GM19238 (cell line): ENCODE measurements around the gene SLIT3.

ENCODE experiments used
- DNase-seq: peaks from one replicate; pipeline ENCODE4 v3.0.0; 2011; ENCODE audit warnings: low spot score; ENCODE audit not compliant: insufficient read length

SLIT3 gene

DNA sequence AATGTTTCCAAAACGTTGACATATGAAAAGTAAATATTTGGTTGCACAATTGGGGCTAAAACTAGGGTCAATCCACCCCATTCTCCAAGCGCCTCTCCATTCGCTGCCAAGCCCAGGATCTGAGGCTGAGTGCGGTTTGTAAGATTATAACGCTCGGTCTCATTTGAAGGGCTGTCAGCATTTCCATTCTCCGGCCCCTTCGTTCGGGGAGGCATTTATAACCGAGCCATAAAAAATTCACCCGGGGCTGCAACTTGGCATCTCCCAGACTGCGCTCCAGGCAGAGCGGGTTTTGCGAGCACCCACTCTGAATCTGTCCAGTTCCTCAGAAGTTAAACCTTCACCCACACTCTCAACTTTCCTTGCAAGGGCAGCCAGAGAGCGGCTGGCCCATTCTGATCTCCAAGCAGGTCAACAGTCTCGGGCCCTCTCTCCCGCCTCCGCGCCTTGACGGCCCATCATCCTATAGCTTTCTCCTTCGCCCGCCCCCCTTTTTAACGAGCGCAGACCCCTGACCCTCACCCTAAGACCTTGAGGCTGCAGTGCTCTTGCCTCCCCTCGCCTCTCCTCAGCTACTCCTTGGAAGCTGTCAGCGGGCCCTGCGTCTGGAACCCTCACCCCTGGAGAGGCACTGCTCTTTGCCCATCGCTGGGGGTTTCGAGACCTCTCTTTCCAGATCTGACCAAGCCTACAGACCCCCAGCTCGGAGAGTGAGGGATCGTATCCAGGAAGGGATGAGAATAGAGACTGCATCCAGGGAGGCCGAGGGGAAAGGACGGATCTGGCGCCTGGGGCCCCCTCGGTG lies 1.1 kb downstream of the SLIT3 start:
- no peak for DNase-seq

DNA sequence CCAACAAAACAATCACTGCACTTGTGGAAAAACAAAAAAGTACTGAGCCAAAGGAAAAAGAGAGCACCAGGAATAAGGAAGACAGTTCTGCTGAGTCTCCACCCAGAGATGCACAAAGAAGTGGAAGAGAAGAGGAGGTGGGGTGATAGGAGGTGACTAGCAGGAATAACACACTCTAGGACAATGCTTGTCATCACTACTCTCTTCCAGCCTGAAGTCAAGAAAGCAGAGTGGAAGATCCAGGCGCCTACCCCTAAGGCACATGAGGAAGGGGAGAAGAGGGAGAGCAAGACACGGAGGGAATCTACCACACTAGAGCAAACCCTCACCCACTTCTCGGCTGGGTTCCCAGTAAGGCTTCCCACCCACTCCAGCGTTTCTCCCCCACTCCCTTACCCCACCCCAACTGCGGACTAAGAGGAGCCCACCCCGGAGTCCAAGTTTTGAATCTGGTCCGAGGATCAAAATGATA lies 1.7 kb downstream of the SLIT3 start:
- DNase-seq, result no peak

DNA sequence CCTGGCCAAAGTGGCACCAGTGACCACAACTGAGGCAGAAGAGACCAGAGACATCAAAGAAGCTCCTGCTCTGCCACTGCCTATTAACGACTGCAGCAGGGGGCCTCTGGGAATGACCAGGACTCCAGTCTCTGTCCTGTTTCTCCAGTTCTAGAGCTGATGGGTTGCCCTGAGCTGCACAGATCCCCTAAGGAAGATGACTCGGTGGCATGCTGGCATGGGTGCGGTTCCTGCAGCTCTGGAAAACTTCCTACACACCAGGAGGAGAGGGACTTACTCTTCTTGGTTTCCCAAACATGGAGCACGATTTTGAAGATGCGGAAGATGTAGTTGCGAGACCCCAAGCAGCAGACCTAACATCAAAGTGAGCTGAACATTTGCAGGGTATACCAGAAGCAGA lies 2.7 kb downstream of the SLIT3 start:
- no peak for DNase-seq

DNA sequence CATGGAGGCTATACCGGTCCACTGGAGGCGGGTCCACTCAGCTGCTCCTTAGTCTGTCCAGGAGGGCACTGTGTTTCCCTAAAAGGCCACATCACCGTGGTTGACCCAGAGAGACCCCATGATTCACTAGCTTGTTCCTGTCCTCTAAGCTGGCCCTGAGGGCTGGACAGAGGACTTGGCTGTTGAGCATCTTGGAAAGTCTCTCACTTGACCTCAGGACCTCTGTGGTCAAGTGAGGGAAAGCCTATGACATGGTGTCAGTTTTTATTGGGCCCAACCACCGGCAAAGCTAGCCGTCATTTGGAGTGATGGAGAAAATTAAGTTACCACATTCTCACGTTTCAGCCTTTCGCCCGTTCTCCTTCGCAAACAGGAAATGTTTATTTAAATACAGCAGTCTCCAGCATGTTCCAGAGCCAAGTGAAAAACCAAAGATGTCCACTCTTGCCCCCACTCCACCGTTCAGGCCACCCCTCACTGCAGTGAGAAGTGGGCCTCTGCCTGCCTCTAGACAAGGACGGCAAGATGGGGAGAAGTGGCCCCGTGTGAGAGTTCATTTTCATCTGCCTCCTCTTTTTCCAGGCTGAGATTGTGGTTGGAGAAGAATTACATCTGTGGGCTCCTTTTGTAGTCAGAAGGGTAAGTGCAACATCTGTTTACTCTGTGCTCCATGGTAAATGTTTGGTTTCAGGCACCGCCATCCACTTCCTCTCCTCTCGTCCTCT lies 4.4 kb downstream of the SLIT3 start:
- DNase-seq, result no peak

DNA sequence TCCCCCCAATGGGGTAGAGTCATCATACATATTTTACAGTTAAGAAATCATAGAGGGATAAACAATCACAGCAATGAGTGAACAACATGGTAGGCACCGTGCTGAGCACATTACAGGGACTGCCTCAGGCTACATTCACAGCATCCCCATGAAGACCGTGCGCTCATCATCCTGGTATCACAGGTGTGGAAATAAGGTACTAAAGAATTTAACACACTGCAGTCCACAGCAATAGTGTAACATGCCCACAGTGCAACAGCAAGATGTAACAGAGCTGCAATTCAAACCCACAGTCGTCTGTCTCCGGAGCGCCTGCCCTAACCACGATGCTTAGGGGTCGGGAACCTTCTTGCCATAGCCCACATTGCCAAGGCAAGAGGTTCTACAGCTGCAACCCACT lies 5.6 kb downstream of the SLIT3 start:
- no peak for DNase-seq

DNA sequence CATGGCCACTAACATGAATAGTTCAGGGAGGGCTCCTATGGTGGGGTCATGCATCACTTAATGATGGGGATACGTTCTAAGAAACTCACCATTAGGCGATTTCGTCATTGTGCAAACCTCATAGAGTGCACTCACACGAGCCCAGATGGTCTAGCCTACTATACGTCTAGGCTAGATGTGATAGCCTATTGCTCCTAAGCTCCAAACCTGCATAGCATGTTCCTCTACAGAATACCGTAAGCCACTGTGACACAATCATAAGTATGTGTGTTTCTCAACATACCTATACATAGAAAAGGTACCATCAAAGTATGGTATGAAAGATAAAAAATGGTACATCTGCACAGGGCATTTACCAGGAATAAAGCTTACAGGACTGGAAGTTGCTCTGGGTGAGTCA lies 6.3 kb downstream of the SLIT3 start:
- no peak for DNase-seq

DNA sequence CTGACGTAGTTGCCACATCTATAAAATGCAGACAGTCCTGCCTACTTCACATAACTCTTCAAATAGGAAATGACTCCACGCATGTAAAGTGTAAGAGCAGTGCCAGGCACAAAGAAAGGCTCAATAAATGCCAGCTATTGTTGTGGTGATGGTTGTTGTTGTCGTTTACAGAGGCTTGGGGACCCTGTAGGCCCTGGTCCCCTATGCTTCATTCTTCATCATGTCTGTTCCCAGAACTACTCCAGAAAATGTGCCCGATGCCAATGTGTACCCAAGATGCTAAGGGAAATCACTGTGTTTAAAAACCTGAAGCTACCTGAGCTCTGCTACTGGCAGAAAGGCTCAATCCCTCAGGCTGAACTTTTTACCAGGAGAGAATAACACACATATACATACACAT lies 9.1 kb downstream of the SLIT3 start:
- DNase-seq, result no peak

DNA sequence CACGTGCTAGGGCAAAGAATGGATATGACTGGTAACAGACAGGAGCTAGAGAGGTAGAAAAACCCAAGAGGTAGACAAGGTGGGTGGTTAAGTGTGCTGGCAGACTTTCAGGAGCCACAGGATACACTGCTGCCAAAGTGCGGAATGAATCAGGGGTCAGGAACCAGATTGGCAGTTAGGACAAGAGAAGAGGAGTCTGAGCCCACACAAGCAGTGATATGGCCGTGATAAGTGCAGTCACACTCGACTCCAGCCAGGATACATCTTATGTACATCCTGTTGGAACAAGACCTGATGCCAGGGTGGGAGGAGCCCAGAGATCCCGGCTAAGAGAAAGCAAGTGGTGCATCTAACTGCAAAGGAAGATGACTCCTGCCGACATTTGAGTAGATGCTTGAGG lies 10.0 kb downstream of the SLIT3 start:
- DNase-seq, result no peak

DNA sequence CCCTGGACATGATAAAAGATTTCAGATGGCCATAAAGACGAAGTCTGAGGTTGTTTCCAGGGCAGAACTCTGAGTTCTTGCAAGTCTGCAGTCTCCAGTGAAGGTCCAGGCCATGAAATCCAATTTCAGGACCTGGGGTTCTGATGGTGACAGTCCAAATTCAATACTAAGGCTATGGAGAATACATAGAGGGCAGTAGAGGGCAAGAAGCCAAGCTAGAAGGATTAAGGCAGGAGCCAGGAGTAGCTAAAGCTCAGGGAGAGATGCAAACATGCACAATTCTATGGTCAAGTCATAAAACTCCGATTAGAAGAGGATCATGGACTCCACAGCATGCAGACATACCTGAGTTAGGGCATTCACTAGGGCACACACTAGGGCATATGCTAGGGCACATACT lies 11.4 kb downstream of the SLIT3 start:
- no peak for DNase-seq

DNA sequence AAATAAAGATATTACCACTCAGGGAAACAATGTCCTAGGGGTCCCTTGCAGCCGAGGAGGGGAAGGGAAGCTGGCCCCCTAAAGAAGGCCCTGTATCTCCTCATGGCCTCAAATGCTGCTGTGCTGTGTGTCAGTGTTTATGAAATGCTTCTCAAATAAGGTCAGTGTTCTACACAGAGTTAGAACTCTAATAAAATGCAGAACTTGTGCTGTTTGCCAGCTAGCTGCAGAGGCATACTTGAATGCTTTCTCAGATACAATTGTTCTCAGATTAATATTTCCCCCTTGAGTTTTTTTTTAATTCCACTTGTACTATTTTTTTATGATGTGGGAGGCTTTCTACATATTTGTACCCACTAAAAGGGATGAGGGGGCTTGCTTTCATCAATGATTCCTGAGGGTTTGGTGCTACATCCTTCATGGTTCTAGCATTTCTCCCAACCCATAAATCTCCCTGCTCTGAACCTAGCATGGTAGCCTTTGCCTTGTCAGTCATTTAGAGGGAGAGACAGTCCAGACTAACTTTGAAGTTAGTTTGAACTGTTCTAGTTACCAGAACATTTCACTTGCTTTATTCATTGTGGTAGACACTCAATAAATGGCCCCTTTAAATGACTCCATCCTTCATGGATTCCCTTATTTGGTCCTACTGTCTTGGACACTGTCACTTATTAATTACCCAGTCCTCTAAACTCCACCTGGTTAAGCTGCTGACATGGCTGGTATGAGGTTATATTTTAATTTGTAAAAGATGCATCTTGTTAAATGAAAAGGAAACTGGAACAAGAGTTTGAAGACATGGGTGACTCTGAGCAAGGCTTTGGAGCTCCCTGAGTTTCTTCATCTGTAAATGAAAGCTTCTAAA lies 12.6 kb downstream of the SLIT3 start:
- DNase-seq, result no peak

DNA sequence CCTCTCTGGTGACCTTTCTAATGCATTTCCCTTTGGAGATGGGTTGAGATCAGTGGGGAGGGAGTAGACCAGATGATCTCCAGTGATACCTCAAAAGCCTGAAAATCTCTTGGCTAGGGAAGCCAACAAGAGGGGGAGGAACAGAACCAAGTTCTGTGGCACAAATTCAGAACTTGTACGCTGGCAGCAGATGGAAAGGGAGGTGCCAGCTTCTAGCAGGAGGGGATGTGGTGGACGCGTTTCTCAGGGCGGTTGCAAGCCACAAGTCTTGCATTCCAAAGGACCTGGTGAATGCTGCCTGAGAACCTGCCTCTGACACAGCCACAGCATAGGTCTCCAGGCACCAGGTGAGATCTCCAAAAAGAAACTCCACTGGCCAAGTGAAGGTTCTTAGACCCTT lies 13.4 kb downstream of the SLIT3 start:
- no peak for DNase-seq

DNA sequence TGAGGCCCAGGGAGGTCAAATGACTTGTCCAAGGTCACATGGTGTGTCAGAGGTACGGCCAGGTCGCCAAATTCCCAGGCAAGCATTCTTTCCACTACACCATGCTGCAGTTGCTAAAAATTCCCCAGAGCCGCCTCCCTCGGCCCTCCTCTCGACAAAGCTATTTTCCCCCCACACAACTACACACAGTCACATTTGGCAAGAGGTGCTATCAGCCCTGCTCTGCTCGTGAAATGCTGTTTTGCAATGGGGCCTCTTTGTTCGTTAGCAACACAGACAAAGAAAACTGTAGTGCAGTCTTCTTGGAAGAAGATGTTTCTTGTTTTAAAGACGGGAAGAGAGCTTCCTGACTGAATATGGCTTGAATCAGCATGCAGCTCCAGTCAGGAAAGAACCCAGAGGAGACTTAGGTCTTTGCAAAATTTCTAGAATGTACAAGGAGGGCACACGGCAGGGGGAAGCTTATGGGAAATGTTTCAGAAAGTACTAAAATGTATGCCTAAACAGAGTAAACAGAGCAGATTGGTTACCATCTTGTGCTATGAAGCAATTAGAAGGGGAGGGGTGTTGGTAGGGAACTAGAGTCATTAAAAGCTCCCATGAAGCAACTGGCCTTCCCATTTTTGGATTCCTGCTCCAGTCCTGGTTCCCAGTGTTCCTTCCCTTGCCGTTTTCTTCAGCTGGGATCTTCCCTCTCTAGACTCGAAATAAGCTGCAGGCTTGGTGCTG lies 14.2 kb downstream of the SLIT3 start:
- no peak for DNase-seq

DNA sequence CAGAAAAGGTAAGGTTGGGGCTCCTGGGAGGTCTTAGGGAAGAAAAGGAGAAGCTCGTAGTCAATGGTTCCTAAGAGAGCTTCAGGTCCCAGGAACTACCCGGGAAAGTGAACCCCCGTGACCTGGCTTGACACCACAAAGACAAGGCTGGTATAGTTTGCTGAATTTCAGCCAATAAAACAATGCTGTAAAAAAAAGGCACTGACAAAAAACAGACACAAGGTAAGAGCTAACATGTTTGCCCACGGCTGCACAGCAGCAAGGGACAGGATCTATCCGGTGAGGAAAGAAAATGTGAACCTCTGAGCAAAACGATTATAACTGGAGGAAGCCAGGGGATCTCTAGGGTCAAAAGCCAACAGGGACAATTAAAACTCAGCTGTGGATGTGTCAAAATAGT lies 17.1 kb downstream of the SLIT3 start:
- no peak for DNase-seq

DNA sequence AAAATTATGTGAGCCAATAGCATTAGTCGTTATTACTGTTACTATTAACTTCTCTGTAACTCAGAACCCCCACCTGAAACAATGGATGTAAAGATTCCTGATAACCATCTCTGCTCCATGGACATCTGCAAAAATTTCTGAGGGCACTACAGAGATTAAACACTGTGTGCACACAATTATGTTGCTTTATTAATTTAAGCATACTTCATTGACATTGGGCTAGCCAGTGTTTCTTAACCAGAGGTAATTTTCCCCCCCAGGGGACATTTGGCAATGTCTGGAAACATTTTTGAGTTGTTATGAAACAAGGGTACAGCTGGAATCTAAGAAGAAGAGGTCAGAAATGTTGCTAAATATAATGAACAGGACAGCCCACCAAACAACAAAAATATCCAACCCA lies 19.3 kb downstream of the SLIT3 start:
- DNase-seq, result no peak

DNA sequence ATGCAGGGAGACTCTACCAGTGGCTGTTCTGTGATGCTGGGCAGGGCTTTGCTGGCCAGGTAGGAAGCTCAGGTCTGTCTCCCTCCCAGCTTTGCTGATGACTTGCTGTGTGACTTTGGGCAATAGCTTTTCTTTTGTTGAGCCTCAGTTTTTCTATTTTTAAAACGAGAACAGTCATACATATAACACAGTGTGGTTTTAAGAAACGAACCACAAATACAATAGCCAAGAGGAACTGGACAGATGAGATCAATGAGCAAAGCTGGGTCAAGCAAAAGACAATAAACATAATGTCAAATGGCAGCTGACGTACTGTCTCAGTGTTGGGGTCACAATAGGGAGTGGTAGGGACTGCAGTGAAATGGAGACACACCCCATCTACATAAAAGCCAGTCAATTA lies 20.2 kb downstream of the SLIT3 start:
- DNase-seq, result no peak

DNA sequence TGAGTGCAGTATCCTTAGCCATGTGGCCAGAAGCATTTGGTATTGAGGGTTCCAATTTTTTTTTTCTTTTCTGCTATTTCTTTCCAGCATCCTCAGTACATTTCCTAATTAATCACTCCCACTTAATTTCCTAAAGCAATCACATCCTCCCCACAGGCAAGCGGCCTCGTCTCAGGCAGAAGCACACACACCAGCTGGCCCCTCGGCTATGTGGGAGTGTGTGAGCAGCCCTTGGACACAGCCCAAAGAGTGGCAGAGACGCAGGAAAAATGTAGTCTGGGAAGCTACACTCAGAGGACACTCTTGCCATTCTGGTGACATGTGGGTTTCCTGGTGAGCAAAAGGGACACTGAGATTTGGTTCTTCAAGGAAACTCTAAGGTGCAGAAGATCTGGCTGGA lies 20.7 kb downstream of the SLIT3 start:
- no peak for DNase-seq

DNA sequence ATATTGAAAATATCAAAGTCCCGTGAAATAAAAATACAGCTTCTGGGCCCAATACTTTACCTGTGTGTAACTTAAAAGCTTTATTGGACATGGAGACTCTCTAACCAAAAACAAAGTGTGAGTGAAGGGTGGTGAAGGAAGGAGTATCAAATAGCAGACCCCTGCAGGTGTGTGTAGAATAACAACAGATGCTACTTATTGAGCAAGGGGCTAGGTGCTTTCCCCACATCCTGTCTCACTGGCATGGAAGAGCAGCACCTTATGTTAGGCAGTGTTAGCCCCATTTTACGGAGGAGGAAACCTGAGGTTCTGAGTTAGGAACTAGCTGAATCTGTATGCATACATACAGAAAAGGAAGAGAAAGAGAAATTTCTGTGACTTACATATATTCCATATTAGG lies 21.8 kb downstream of the SLIT3 start:
- no peak for DNase-seq

DNA sequence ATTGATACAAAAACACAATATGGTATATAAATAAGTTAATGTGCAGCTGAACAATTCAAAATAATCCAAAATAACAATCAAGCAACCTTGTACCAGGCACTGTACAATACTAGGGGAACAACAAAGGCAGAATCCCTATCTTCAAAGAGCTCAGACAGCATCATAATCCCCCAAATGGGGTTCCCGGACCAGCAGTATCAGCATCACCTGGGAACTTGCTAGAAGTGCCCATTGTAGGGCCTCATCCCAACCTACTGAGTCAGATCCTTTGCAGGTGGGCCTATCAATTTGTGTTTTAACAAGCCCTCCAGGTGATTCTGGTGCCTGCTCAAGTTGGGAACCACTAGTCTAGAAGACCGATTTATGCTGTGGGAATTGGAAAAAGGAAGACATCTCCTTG lies 27.1 kb downstream of the SLIT3 start:
- no peak for DNase-seq

DNA sequence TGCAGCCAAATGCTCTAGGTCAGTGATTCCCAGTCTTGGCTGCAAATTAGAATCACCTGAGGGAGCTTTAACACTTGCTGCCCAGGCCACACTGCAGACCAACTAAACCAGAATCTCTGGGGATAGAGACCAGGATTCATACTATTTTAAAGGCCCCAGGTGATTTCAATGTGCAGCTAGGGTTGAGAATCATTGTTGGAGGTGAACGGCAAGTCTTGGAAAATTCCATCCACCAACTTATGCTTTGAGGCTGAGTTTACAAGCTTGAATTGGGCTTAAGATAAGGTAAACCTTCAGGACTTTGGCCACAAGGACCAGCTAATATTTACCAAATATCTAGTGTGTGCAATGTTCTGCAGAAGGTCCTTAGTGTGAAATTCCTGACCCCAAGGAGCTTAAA lies 27.5 kb downstream of the SLIT3 start:
- DNase-seq, result no peak

DNA sequence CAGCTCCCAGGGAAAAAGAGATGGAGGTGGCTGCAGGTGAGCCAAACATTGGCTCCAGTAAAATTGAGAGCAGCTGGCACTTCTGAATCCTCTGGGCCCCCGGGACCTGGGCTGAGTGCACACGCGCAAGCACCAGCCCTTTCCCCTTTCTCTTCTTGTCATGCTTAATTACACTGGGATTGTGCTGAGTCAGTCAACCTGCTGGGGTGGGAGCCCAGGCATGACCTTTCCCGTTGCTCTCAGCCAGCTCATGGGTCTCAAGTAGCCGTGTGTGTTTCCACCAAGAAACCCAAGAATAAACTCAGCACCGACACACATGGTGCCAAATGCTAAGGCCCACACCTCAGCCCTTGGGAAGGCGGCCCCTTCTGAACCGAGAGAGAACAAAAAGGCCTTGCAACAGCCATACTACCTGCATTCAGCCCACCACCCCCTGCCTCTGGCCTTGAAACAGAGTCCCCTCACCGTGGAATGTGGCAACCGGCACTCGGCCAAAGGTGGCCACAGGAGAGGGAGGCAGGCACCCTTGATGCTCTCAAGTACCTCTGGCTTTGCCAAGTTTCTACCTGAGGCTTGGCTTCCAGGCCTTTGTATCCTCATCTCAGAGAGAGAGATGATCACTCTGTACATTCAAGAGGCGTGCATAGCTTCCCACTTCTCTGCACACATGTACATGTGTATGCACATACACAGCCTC lies 28.1 kb downstream of the SLIT3 start:
- DNase-seq, result no peak

DNA sequence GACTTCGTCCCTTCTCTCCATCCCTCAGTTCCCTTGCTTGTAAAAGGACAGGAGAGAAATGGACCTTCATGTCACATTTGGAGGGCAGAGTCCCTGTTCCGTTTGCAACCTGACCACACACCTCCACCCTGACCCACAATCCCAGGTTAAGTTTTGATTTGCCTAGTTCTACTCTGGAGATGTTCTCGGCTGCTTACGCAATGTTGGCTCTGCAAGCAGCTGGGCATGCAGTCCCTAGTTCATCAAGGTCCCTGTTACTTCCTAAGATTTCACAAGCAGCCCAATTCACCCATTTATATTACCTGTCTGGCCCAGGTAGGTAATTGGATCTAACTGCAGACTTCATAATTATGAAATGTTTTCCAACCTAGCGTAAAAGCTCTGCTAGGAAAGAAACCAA lies 28.8 kb downstream of the SLIT3 start:
- no peak for DNase-seq
